ENCODE measurements around the gene SLC35F3. TPM values are rescaled to one million over a fixed set of nuclear protein-coding genes. Genes with fewer than 3 reads are reported as not detected.

The SLC35F3 gene
- total and polyA plus RNA-seq, 7 experiments from 2014 or later: 0.11 to 15.2 (median 0.96) TPM; not detected in 2

DNA sequence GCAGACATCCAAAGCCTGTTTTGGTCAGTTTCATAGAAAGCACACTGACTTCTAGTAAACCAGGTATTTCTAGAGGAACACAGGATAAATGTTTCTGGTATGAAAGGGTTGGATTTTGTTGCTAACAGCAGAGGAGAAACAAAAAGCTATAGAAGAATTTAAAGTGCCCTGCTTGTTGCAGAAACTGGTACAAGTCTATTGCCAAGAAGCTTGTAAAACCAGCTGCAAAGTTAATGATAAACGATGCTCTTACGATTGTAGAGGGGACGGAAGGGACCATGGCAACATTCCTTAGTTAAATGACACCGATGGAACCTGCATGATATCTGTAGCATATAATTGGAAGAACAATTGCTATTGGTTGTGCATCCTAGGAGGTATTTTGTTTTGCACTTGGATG lies 40.1 kb downstream of the SLC35F3 start:
- H3K36me3 Mint-ChIP-seq: no peaks in the 10 kb centered on the region
- H3K27me3 Mint-ChIP-seq: peaks cover 0 to 22% (median 14%) of the 10 kb centered on the region in 5 donors
- peaks cover 0 to 7% (median 2%) of the 10 kb centered on the region in 11 donors for H3K9me3 Mint-ChIP-seq
- Histone ChIP-seq H3K27ac (ENCODE audit: low read depth, low read length) (no peak overlapping the region), H3K9me3 (ENCODE audit: control insufficient read depth in 2 of 3, low read length in 3 of 3) (no peaks in the 10 kb centered on the region), H3K36me3 (ENCODE audit: control insufficient read depth in 2 of 3, insufficient read depth in 3 of 3, low read length in 3 of 3) (no peaks in the 10 kb centered on the region), H3K4me1 (ENCODE audit: control insufficient read depth in 2 of 2, insufficient read depth in 2 of 2, low read length in 2 of 2) (no peaks in the 10 kb centered on the region), H3K27me3 (ENCODE audit: control insufficient read depth in 2 of 2, insufficient read depth in 2 of 2, low read length in 2 of 2) (no peaks in the 10 kb centered on the region), H3K4me3 (ENCODE audit: low read length) (no peak overlapping the region)
- H3K4me1 Mint-ChIP-seq: no peaks in the 10 kb centered on the region
- DNase-seq: no peak
- ChIA-PET POLR2A (no interaction called here), CTCF (no interaction called here)
- no peak overlapping the region for H3K27ac Mint-ChIP-seq
- no peak overlapping the region for H3K4me3 Mint-ChIP-seq
- ATAC-seq: no peak
- intact Hi-C loops (cut with micrococcal nuclease): no loop called here

DNA sequence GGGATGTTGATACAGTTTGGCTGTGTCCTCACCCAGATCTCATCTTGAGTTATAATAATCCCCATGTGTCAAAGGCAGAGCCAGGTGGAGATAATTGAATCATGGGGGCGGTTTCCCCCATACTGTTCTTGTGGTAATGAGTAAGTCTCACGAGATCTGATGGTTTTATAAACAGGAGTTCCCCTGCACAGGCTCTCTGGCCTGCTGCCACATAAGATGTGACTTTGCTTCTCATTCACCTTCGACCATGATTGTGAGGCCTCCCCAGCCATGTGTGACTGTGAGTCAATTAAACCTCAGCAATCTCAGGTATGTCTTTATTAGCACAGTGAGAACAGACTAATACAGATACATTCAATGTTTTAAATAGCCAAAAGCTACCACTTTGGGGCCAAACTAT lies 41.1 kb downstream of the SLC35F3 start:
- ATAC-seq (no peak), DNase-seq (no peak)
- intact Hi-C loops (cut with micrococcal nuclease): no loop called here
- ChIA-PET POLR2A (no interaction called here), CTCF (no interaction called here)
- no peaks in the 10 kb centered on the region for H3K4me1 ChIP-seq (ENCODE audit: control insufficient read depth in 2 of 2, insufficient read depth in 2 of 2, low read length in 2 of 2)
- Mint-ChIP-seq H3K4me3 (no peak overlapping the region), H3K27ac (no peak overlapping the region), H3K36me3 (no peaks in the 10 kb centered on the region), H3K9me3 (peaks cover 0 to 7% (median 2%) of the 10 kb centered on the region in 11 donors), H3K4me1 (no peaks in the 10 kb centered on the region), H3K27me3 (peaks cover 0 to 22% (median 14%) of the 10 kb centered on the region in 5 donors)
- H3K4me3 ChIP-seq (ENCODE audit: low read length): no peak overlapping the region
- no peaks in the 10 kb centered on the region for H3K36me3 ChIP-seq (ENCODE audit: control insufficient read depth in 2 of 3, insufficient read depth in 3 of 3, low read length in 3 of 3)
- H3K9me3 ChIP-seq (ENCODE audit: control insufficient read depth in 2 of 3, low read length in 3 of 3): no peaks in the 10 kb centered on the region
- H3K27me3 ChIP-seq (ENCODE audit: control insufficient read depth in 2 of 2, insufficient read depth in 2 of 2, low read length in 2 of 2): no peaks in the 10 kb centered on the region
- H3K27ac ChIP-seq (ENCODE audit: low read depth, low read length): no peak overlapping the region

- Mint-ChIP-seq H3K27me3 (peaks cover 0 to 22% (median 14%) of the 10 kb centered on the region in 5 donors), H3K4me3 (no peak overlapping the region), H3K27ac (no peak overlapping the region), H3K36me3 (no peaks in the 10 kb centered on the region), H3K4me1 (no peaks in the 10 kb centered on the region), H3K9me3 (peaks cover 0 to 8% (median 5%) of the 10 kb centered on the region in 11 donors)
- no peaks in the 10 kb centered on the region for H3K4me1 ChIP-seq (ENCODE audit: control insufficient read depth in 2 of 2, insufficient read depth in 2 of 2, low read length in 2 of 2)
- ChIA-PET POLR2A (no interaction called here), CTCF (no interaction called here)
- intact Hi-C loops (cut with micrococcal nuclease): no loop called here
- no peaks in the 10 kb centered on the region for H3K27me3 ChIP-seq (ENCODE audit: control insufficient read depth in 2 of 2, insufficient read depth in 2 of 2, low read length in 2 of 2)
- H3K36me3 ChIP-seq (ENCODE audit: control insufficient read depth in 2 of 3, insufficient read depth in 3 of 3, low read length in 3 of 3): no peaks in the 10 kb centered on the region
- no peak overlapping the region for H3K27ac ChIP-seq (ENCODE audit: low read depth, low read length)
- ATAC-seq (no peak), DNase-seq (no peak)
- no peaks in the 10 kb centered on the region for H3K9me3 ChIP-seq (ENCODE audit: control insufficient read depth in 2 of 3, low read length in 3 of 3)
- no peak overlapping the region for H3K4me3 ChIP-seq (ENCODE audit: low read length)
Measured at GRCh38 chr1:233945979-233946378, 41.5 kb downstream of the SLC35F3 start.

DNA sequence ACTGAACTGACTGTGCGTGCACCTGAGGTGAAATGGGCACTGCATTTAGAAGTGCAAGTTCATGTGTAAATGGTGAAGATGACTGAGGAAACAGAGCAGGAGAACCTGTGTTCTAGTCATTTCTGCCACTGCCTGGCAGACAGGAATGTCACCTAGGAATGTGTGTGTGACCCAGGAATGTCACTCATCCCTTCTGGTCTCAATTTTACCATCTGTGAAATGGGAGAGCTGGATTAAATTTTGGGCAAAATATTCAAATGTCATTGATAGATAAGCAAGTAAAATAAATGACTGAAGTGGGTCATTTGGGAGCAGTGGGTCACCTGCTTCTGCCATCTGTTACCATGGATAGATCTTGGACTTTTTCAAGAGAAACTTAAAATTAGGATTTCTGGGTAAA lies 42.2 kb downstream of the SLC35F3 start:
- peaks cover 0 to under 1% (median 0%) of the 10 kb centered on the region in 5 donors for H3K36me3 Mint-ChIP-seq
- ATAC-seq (no peak), DNase-seq (no peak)
- peaks cover 3 to 15% (median 8%) of the 10 kb centered on the region in 11 donors for H3K9me3 Mint-ChIP-seq
- intact Hi-C loops (cut with micrococcal nuclease): no loop called here
- ChIA-PET CTCF (no interaction called here), POLR2A (no interaction called here)
- H3K4me3 Mint-ChIP-seq: no peak overlapping the region
- H3K27me3 Mint-ChIP-seq: peaks cover 0 to 22% (median 14%) of the 10 kb centered on the region in 5 donors
- H3K27ac Mint-ChIP-seq: no peak overlapping the region
- H3K9me3 ChIP-seq (ENCODE audit: control insufficient read depth in 2 of 3, low read length in 3 of 3): no peaks in the 10 kb centered on the region
- H3K27ac ChIP-seq (ENCODE audit: low read depth, low read length): no peak overlapping the region
- H3K4me1 ChIP-seq (ENCODE audit: control insufficient read depth in 2 of 2, insufficient read depth in 2 of 2, low read length in 2 of 2): no peaks in the 10 kb centered on the region
- no peaks in the 10 kb centered on the region for H3K27me3 ChIP-seq (ENCODE audit: control insufficient read depth in 2 of 2, insufficient read depth in 2 of 2, low read length in 2 of 2)
- no peaks in the 10 kb centered on the region for H3K36me3 ChIP-seq (ENCODE audit: control insufficient read depth in 2 of 3, insufficient read depth in 3 of 3, low read length in 3 of 3)
- no peaks in the 10 kb centered on the region for H3K4me1 Mint-ChIP-seq
- H3K4me3 ChIP-seq (ENCODE audit: low read length): no peak overlapping the region

- ChIA-PET CTCF (no interaction called here), POLR2A (no interaction called here)
- H3K27me3 ChIP-seq (ENCODE audit: control insufficient read depth in 2 of 2, insufficient read depth in 2 of 2, low read length in 2 of 2): no peaks in the 10 kb centered on the region
- ATAC-seq (no peak), DNase-seq (no peak)
- no peaks in the 10 kb centered on the region for H3K4me1 ChIP-seq (ENCODE audit: control insufficient read depth in 2 of 2, insufficient read depth in 2 of 2, low read length in 2 of 2)
- H3K27ac ChIP-seq (ENCODE audit: low read depth, low read length): no peak overlapping the region
- H3K27ac Mint-ChIP-seq: no peak overlapping the region
- no peaks in the 10 kb centered on the region for H3K36me3 ChIP-seq (ENCODE audit: control insufficient read depth in 2 of 3, insufficient read depth in 3 of 3, low read length in 3 of 3)
- H3K4me3 Mint-ChIP-seq: no peak overlapping the region
- intact Hi-C loops (cut with micrococcal nuclease): no loop called here
- peaks cover 0 to 20% (median 17%) of the 10 kb centered on the region in 5 donors for H3K27me3 Mint-ChIP-seq
- H3K9me3 ChIP-seq (ENCODE audit: control insufficient read depth in 2 of 3, low read length in 3 of 3): peaks cover 0 to 8% (median 0%) of the 10 kb centered on the region in 3 experiments
- no peak overlapping the region for H3K4me3 ChIP-seq (ENCODE audit: low read length)
- H3K9me3 Mint-ChIP-seq: peaks cover 10 to 49% (median 13%) of the 10 kb centered on the region in 11 donors
- peaks cover 0 to 5% (median 0%) of the 10 kb centered on the region in 5 donors for H3K36me3 Mint-ChIP-seq
- no peaks in the 10 kb centered on the region for H3K4me1 Mint-ChIP-seq
Measured at GRCh38 chr1:233951804-233952203, 47.3 kb downstream of the SLC35F3 start.

- POLR2A ChIA-PET: no interaction called here
Measured at GRCh38 chr1:233957691-233958090, 53.2 kb downstream of the SLC35F3 start.

DNA sequence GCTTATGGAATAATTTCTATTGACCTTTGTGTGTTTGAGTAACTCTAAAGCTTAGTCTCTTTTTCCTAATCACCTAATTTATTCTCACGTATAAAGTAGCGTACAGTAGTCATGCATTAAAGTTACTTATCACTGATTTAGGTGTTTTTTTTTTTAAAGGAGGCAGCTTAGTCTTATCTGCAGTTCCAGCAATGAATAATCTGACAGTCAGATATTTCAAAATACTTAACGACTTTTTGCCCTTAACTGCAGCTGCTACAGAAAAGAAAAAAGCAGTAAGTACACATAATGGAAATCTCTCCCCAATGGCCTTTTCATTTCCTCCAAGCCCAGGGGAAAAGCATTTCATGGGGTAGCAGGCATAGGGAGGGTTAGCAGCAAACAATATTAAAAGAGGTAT lies 54.6 kb downstream of the SLC35F3 start:
- Mint-ChIP-seq H3K36me3 (no peaks in the 10 kb centered on the region), H3K4me1 (peaks cover 0 to 2% (median 0%) of the 10 kb centered on the region in 7 donors), H3K9me3 (peaks cover 0 to 27% (median 4%) of the 10 kb centered on the region in 11 donors), H3K4me3 (no peak overlapping the region), H3K27ac (no peak overlapping the region), H3K27me3 (peaks cover 0 to 11% (median 8%) of the 10 kb centered on the region in 5 donors)
- ChIA-PET POLR2A (no interaction called here), CTCF (no interaction called here)
- DNase-seq (no peak), ATAC-seq (no peak)
- Histone ChIP-seq H3K9me3 (ENCODE audit: control insufficient read depth in 2 of 3, low read length in 3 of 3) (no peaks in the 10 kb centered on the region), H3K4me1 (ENCODE audit: control insufficient read depth in 2 of 2, insufficient read depth in 2 of 2, low read length in 2 of 2) (no peaks in the 10 kb centered on the region), H3K27me3 (ENCODE audit: control insufficient read depth in 2 of 2, insufficient read depth in 2 of 2, low read length in 2 of 2) (no peaks in the 10 kb centered on the region), H3K36me3 (ENCODE audit: control insufficient read depth in 2 of 3, insufficient read depth in 3 of 3, low read length in 3 of 3) (no peaks in the 10 kb centered on the region), H3K4me3 (ENCODE audit: low read length) (no peak overlapping the region), H3K27ac (ENCODE audit: low read depth, low read length) (no peak overlapping the region)
- intact Hi-C loops (cut with micrococcal nuclease): no loop called here

More at GRCh38 chr1:233957691-233958090, 53.2 kb downstream of the SLC35F3 start:
- intact Hi-C loops (cut with micrococcal nuclease): no loop called here
- H3K27me3 ChIP-seq (ENCODE audit: control insufficient read depth in 2 of 2, insufficient read depth in 2 of 2, low read length in 2 of 2): no peaks in the 10 kb centered on the region
- H3K9me3 Mint-ChIP-seq: peaks cover 0 to 36% (median 8%) of the 10 kb centered on the region in 11 donors
- DNase-seq (no peak), ATAC-seq (no peak)
- H3K4me3 Mint-ChIP-seq: no peak overlapping the region
- H3K4me1 ChIP-seq (ENCODE audit: control insufficient read depth in 2 of 2, insufficient read depth in 2 of 2, low read length in 2 of 2): no peaks in the 10 kb centered on the region
- CTCF ChIA-PET: no interaction called here
- H3K4me1 Mint-ChIP-seq: peaks cover 0 to 2% (median 0%) of the 10 kb centered on the region in 7 donors
- no peak overlapping the region for H3K27ac ChIP-seq (ENCODE audit: low read depth, low read length)
- H3K27ac Mint-ChIP-seq: no peak overlapping the region
- H3K36me3 Mint-ChIP-seq: no peaks in the 10 kb centered on the region
- no peaks in the 10 kb centered on the region for H3K36me3 ChIP-seq (ENCODE audit: control insufficient read depth in 2 of 3, insufficient read depth in 3 of 3, low read length in 3 of 3)
- no peak overlapping the region for H3K4me3 ChIP-seq (ENCODE audit: low read length)
- H3K9me3 ChIP-seq (ENCODE audit: control insufficient read depth in 2 of 3, low read length in 3 of 3): no peaks in the 10 kb centered on the region
- peaks cover 0 to 13% (median 3%) of the 10 kb centered on the region in 5 donors for H3K27me3 Mint-ChIP-seq
